ENCODE data around the gene THSD8.
A peak's percentile ranks its signal among the peaks of the same experiment; 100 is the strongest.
"Not testable (repeated sequence)": the region's sequence is repeated elsewhere in the genome, so short reads cannot be mapped to it uniquely, and the experiment has no call there.

Gene THSD8

GRCh38 chr19:12804051-12804450, 2.2 kb downstream of the THSD8 start:
- in situ Hi-C loops (cut with MboI; ENCODE audit: low pct_unique_long_range_greater_than_20kb, low sequenced_read_pairs), result no loop called here
- DNase-seq, result no peak

- peak; percentile 89 for DNase-seq
- in situ Hi-C loops (cut with MboI; ENCODE audit: low pct_unique_long_range_greater_than_20kb, low sequenced_read_pairs), result no loop called here
These were observed 4.6 kb downstream of the THSD8 start, which contains the start of gene RNASEH2A for GRCh38 chr19:12806242-12807081. Gene RNASEH2A, plus strand, starts transcription at chr19:12806584. Its CDS starts 90 bp downstream, at chr19:12806674.

- in situ Hi-C loops (cut with MboI; ENCODE audit: low pct_unique_long_range_greater_than_20kb, low sequenced_read_pairs), result no loop called here
- no peak for DNase-seq
These were observed 13.2 kb downstream of the THSD8 start for GRCh38 chr19:12815088-12815487.

- DNase-seq; in situ Hi-C loops (cut with MboI; ENCODE audit: low pct_unique_long_range_greater_than_20kb, low sequenced_read_pairs): not testable (repeated sequence)
These were observed 15.3 kb downstream of the THSD8 start for GRCh38 chr19:12817188-12817587.

GRCh38 chr19:12817810-12818209, 15.9 kb downstream of the THSD8 start:
- in situ Hi-C loops (cut with MboI; ENCODE audit: low pct_unique_long_range_greater_than_20kb, low sequenced_read_pairs), result not testable (repeated sequence)

GRCh38 chr19:12821761-12822160, 19.9 kb downstream of the THSD8 start:
- DNase-seq, result no peak
- in situ Hi-C loops (cut with MboI; ENCODE audit: low pct_unique_long_range_greater_than_20kb, low sequenced_read_pairs), result no loop called here

More at GRCh38 chr19:12817810-12818209, 15.9 kb downstream of the THSD8 start:
- DNase-seq, result not testable (repeated sequence)

- DNase-seq, result peak; percentile 67
- in situ Hi-C loops (cut with MboI; ENCODE audit: low pct_unique_long_range_greater_than_20kb, low sequenced_read_pairs), result no loop called here
These were observed 23.6 kb downstream of the THSD8 start for GRCh38 chr19:12825254-12826131.

- DNase-seq, result peak; percentile 60
- in situ Hi-C loops (cut with MboI; ENCODE audit: low pct_unique_long_range_greater_than_20kb, low sequenced_read_pairs), result no loop called here
These were observed 26.6 kb downstream of the THSD8 start for GRCh38 chr19:12828494-12828893.

GRCh38 chr19:12833418-12833737, 31.5 kb downstream of the THSD8 start:
- in situ Hi-C loops (cut with MboI; ENCODE audit: low pct_unique_long_range_greater_than_20kb, low sequenced_read_pairs), result no loop called here
- DNase-seq, result peak; percentile 14

- in situ Hi-C loops (cut with MboI; ENCODE audit: low pct_unique_long_range_greater_than_20kb, low sequenced_read_pairs), result no loop called here
- peak; percentile 19 for DNase-seq
These were observed 32.1 kb downstream of the THSD8 start for GRCh38 chr19:12833738-12834565.

GRCh38 chr19:12834566-12834943, 32.7 kb downstream of the THSD8 start, which contains the start of gene RTBDN:
Gene RTBDN, minus strand, starts transcription at chr19:12834579. Its CDS starts 4,600 bp downstream, at chr19:12829979.
- in situ Hi-C loops (cut with MboI; ENCODE audit: low pct_unique_long_range_greater_than_20kb, low sequenced_read_pairs), result no loop called here
- DNase-seq, result no peak

GRCh38 chr19:12834976-12835757, 33.3 kb downstream of the THSD8 start:
- in situ Hi-C loops (cut with MboI; ENCODE audit: low pct_unique_long_range_greater_than_20kb, low sequenced_read_pairs), result no loop called here
- DNase-seq, result peak; percentile 37

- in situ Hi-C loops (cut with MboI; ENCODE audit: low pct_unique_long_range_greater_than_20kb, low sequenced_read_pairs), result no loop called here
- DNase-seq, result no peak
These were observed 34.6 kb downstream of the THSD8 start for GRCh38 chr19:12836529-12836863.

GRCh38 chr19:12837225-12837624, 35.4 kb downstream of the THSD8 start:
- DNase-seq, result no peak
- in situ Hi-C loops (cut with MboI; ENCODE audit: low pct_unique_long_range_greater_than_20kb, low sequenced_read_pairs), result no loop called here

GRCh38 chr19:12838182-12838885, 36.5 kb downstream of the THSD8 start, which contains the start of gene MAST1:
Gene MAST1, plus strand, starts transcription at chr19:12838515. Its CDS starts 58 bp downstream, at chr19:12838573.
- peak; percentile 55 for DNase-seq
- in situ Hi-C loops (cut with MboI; ENCODE audit: low pct_unique_long_range_greater_than_20kb, low sequenced_read_pairs), result no loop called here

GRCh38 chr19:12838886-12839756, 37.3 kb downstream of the THSD8 start:
- in situ Hi-C loops (cut with MboI; ENCODE audit: low pct_unique_long_range_greater_than_20kb, low sequenced_read_pairs), result no loop called here
- peak; percentile 39 for DNase-seq
